SKM-1 treated with dmso at 0.1 percent for 144 hours (cell line): ENCODE results near the gene SQSTM1.
"Not testable (repeated sequence)": the region's sequence is repeated elsewhere in the genome, so short reads cannot be mapped to it uniquely, and the experiment has no call there.

Experiments used
- DNase-seq: peaks from one replicate; lab custom pipeline; 2025; ENCODE audit not compliant: unreplicated experiment; lab: John Stamatoyannopoulos, UW

The SQSTM1 gene

GRCh38 chr5:179823937-179824744, 3.4 kb downstream of the SQSTM1 start:
- no peak for DNase-seq

- no peak for DNase-seq
Measured at GRCh38 chr5:179824745-179825112, 4.0 kb downstream of the SQSTM1 start.

GRCh38 chr5:179825655-179826182, 5.0 kb downstream of the SQSTM1 start:
- no peak for DNase-seq

GRCh38 chr5:179827680-179828079, 7.0 kb downstream of the SQSTM1 start:
- peak; percentile 91 for DNase-seq

- no peak for DNase-seq
Measured at GRCh38 chr5:179828756-179829421, 8.2 kb downstream of the SQSTM1 start.

GRCh38 chr5:179829732-179830435, 9.2 kb downstream of the SQSTM1 start:
- no peak for DNase-seq

DNA sequence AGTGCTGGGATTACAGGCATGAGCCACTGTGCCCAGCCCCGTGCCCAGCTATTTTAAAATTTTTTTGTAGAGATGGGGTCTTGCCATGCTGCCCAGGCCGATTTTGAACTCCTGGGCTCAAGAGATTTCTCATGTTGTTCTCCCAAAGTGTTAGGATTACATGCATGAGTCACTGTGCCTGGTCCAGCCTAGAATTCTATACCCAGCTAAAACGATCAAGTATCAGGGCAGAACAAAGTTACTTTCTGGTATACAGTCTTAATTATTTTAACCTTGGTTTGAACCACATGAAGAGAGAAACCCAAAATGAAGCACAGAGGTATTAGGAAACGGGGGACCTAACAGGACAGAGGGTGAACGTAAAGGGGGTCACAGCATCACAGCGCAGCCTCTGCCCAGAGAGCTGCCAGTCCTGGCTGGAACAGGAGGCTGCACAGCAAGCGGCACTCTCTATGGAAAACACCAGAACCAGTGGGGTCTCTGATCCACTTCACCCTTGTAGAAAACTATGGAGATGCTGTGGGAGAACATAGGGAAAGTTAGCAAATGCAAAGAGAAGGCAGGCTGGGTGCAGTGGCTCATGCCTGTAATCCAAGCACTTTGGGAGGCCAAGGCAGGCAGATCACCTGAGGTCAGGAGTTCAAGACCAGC, 10.2 kb downstream of the SQSTM1 start:
- no peak for DNase-seq

DNA sequence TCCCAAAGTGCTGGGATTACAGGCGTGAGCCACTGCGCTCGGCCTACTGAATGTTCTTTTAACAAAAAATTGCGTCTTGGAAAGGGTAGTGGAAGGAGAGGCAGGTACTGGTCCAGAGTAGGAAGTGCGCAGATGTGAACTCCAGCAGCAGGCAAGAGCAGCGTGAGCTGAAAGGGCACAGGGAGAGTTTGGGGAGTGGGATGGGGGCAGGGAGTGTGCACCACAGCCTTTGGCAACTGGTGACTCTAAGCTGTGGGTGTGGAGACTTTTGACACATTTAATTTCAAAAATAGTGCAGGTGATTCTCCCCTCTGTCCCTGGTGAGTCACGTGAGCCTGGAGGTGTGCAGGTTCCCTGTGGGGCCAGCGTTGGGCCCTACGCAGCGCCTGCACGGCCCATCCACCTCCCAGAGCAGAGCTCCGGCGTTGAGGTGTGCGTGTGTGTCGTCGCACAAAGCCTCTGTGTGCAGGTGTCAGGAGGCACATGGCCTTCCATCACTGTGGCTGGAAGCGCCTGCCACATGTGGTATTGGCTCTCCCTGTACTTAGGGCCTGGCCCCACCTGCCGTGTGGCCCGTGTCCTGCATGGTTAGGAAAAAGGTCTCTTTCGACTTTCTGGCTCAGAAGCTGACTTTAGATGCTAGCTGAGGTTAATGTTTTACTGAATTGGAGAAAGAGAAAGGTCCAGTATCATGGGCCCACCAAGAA, 11.5 kb downstream of the SQSTM1 start:
- DNase-seq, result no peak

- no peak for DNase-seq
Measured at GRCh38 chr5:179833056-179833708, 12.5 kb downstream of the SQSTM1 start.

DNA sequence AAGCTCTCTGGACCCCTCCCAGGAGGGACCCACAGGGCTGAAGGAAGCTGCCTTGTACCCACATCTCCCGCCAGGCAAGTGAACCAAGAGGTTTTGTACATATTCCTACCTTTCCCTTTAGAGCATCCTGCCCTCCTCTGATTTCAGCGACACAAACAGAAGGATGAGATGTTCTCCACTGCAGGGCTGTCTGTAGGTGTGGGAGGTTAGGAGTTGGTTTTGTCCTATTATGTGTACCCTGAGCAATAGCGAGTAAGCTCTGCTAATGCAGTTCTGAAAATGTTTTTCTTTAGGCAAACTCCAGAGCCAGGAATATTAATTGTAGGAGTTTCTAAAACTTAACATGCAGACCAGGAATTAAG, 13.0 kb downstream of the SQSTM1 start:
- no peak for DNase-seq

GRCh38 chr5:179834120-179834519, 13.4 kb downstream of the SQSTM1 start:
- DNase-seq, result no peak

DNA sequence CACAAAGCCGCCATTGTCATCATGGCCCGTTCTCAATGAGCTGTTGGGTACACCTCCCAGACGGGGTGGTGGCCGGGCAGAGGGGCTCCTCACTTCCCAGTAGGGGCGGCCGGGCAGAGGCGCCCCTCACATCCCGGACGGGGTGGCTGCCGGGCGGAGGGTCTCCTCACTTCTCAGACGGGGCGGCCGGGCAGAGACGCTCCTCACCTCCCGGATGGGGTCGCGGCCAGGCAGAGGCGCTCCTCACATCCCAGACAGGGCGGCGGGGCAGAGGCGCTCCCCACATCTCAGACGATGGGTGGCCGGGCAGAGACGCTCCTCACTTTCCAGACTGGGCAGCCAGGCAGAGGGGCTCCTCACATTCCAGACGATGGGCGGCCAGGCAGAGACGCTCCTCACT, 14.2 kb downstream of the SQSTM1 start:
- not testable (repeated sequence) for DNase-seq

- DNase-seq, result no peak
Measured at GRCh38 chr5:179836225-179837019, 15.7 kb downstream of the SQSTM1 start.

- DNase-seq, result no peak
Measured at GRCh38 chr5:179837076-179838011, 16.6 kb downstream of the SQSTM1 start.

DNA sequence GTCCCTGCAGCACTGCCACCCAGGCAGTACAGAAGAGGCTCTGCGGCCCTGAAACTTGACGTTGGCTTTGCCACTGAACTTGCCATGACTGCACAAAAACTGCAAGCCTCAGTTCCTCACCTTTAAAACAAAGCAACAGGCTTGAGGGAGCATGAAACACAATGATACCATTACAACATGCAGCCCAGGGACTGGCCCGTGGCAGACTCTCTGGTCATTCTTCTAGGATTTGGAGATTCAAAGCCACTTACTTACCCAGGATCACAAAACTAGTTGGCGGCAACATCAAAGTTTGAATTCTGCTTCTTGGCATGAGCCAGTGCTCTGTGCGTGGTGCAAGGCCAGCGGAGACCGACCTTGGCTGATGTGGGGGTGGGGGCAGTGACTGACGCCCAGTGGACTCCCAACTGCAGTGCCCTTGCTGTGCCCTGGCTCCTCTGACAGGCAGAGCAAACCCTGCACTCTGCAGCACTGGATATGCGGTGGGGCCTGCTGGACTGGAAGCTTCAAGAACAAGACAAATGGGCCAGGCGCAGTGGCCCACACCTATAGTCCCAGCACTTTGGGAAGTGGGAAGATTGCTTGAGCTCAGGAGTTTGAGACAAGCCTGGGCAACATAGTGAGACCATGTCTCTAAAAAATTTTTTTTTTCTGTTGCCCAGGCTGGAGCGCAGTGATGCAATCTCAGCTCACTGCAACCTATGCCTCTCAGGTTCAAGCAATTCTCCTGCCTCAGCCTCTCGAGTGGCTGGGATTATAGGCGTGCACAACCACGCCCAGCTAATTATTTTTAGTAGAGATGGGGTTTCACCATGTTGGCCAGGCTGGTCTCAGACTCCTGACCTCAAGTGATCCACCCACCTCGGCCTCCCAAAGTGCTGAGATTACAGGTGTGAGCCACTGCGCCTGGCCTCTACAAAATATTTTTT, 18.9 kb downstream of the SQSTM1 start:
- DNase-seq, result no peak

DNA sequence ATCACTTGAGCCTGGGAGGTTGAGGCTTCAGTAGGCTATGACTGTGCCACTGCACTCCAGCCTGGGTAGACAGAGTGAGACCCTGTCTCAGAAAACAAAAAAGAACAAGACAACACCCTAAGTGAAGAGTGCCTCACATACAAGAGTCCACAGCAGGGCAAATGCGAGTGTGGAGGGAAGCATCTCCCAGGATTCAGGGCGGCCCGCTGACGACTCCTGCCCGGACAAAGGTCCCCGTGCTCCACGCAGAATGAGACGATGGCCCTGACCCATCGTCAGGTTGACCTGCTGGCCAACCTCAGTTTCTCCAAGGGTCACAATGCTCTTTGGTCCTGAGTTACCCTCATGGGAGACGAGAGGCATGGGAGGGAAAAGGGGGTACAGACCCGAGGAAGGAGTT, 19.6 kb downstream of the SQSTM1 start:
- DNase-seq, result no peak

DNA sequence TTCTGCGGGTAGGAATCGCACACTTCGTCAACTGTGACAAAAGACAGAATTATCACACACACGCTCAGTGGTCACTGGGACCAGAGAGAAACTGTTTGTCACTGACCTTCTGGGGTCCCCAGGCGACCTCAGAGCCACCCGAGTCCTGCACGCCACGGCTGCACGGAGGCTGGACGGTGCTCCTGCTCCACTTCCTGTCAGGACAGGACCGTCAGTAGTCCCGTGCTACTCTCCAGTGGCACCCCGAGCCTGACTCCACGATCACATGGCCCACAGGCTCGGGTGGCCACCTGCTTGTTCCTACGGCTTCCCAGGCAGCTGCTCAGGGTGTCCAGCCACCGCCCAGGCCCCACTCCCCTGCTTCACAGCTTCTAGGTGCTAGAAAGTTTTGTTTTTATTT, 20.1 kb downstream of the SQSTM1 start:
- no peak for DNase-seq
